Fibroblast of skin of scalp (primary cell): ENCODE results near the gene HOXD11.
A peak's percentile ranks its signal among the peaks of the same experiment; 100 is the strongest.

ENCODE experiments used
- DNase-seq: peaks from one replicate; pipeline ENCODE4 v3.0.0-alpha.2; 2013

The HOXD11 gene

DNA sequence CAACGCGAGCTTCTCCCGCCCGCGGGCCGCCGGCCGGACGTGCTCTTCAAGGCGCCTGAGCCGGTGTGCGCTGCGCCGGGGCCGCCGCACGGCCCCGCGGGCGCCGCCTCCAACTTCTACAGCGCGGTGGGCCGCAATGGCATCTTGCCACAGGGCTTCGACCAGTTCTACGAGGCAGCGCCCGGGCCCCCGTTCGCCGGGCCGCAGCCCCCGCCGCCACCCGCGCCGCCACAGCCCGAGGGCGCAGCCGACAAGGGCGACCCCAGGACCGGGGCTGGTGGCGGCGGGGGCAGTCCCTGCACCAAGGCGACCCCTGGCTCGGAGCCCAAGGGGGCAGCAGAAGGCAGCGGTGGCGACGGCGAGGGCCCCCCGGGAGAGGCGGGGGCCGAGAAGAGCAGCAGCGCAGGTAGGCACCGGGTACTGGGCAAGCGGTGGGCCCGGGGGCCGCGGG, 676 bp downstream of the HOXD11 start:
- DNase-seq, result no peak

- DNase-seq, result no peak
Observed at GRCh38 chr2:176109192-176109901, 2.3 kb downstream of the HOXD11 start.

GRCh38 chr2:176109946-176110345, 2.9 kb downstream of the HOXD11 start:
- DNase-seq, result no peak

DNA sequence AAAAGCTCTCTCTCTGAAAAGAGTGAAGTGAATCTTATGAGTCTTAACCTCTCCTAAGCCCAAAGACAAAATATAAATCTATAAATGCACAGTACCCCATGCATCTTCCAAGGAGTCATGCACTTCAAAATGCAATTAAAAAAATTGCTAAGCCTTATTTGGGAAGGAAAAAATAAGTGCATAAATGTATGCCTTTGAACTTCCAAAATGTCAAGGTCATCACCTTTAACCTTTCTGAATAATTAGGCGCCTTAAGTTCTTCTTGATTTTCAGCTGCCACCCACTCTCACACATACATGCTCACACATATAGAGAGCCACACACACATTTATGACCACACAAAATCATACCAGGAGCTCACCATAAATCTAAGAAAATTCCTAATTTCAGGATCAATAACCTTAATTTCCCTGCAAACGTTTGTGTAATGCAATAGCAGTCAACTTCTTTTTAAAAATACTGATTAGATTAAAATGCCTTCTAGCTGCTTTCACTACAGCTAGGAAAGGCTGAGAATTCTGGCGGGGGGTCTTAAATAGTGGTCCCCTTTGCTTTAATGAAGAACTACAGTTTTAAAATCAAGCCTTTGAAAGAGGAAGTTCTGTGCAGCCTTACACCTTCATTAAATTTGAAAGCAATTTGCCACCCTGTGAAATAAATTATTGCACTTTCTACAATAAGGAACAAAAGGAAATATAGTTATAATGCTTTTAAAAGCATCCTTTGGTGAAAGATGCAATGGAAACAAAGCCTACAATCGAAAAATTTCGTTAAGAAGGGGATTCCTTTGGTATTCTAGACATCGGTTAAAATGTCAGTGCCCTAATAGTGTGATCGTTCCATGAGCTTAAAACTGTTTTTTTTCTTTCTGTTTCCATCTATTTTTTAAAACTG, 3.6 kb downstream of the HOXD11 start:
- DNase-seq, result no peak

- peak; percentile 60 for DNase-seq
Observed at GRCh38 chr2:176111309-176111663, 4.2 kb downstream of the HOXD11 start.

- no peak for DNase-seq
Observed at GRCh38 chr2:176111846-176112374, 4.8 kb downstream of the HOXD11 start.

- DNase-seq, result no peak
Observed at GRCh38 chr2:176112375-176113302, 5.6 kb downstream of the HOXD11 start.

DNA sequence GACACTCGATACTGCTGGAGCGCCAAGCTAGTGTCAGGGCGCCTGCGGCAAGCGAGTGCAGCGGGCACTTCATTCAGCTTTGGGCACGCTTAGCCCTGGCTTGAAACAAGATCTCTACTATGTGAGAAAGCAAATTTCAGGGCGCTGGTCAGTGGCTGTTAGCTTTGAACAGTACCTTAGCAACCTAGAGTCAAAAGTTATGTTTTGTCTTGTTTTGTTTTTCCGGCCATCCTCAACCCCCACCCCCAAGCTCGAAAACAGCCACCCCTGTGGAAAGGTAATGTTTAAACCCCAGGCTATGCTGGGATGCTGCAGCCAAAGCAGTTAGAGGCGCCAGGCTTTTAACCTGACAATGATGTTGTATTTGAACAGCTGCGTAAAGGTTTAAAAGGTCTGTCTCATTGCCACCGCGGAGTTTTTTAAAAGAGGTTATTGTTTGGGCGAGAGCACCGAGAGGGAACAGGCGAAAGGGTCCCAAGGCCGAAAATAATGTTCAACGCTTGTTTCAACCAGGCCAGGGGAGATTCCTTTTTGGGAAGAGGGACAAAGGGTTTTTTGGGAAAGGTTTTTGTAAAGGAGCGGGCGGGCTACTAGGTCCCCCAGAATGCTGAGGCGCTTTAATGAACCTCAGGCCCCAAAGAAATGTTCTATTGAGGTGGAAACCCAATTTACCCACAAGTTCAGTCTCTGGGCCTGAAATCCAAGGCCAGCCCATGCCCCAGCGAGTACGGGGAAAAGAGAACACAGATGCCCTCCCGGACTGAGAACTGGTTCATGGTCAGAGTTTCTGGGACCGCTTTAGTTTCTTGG, 7.2 kb downstream of the HOXD11 start:
- no peak for DNase-seq

- no peak for DNase-seq
Observed at GRCh38 chr2:176114930-176115625, 8.0 kb downstream of the HOXD11 start.

GRCh38 chr2:176115883-176116813, 9.1 kb downstream of the HOXD11 start, which contains the start of gene HOXD10:
Gene HOXD10 (plus strand): TSS chr2:176116778. CDS start chr2:176116834, 56 bp downstream.
- peak; percentile 79 for DNase-seq

GRCh38 chr2:176117162-176117822, 10.2 kb downstream of the HOXD11 start:
- no peak for DNase-seq

DNA sequence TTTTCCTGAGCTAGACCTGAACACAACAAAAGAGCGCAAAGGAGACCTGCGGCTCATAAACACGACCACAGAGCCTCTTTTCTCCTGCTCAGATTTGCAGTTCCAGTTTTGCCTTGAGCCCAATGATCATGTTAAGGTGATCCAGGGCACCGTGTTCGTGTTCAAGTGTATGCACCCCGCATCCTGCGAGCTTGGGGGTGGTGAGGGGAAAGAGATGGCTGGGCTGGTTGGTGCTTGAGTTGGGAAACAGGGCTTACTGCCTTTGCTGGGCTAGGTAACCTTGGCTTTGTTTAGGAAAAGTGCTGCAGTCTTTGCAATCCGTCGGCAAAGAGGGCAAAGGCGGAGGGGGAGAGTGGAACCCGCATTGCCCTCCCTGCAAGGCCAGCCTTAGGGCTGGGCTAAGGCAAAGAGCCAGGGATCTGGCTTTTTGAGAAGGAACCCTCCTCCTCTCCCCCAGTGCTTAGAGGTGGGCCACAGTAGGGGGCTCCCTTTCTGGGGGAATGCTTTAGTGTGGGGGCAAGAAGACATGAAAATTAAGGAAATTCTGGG, 10.8 kb downstream of the HOXD11 start:
- DNase-seq, result no peak

DNA sequence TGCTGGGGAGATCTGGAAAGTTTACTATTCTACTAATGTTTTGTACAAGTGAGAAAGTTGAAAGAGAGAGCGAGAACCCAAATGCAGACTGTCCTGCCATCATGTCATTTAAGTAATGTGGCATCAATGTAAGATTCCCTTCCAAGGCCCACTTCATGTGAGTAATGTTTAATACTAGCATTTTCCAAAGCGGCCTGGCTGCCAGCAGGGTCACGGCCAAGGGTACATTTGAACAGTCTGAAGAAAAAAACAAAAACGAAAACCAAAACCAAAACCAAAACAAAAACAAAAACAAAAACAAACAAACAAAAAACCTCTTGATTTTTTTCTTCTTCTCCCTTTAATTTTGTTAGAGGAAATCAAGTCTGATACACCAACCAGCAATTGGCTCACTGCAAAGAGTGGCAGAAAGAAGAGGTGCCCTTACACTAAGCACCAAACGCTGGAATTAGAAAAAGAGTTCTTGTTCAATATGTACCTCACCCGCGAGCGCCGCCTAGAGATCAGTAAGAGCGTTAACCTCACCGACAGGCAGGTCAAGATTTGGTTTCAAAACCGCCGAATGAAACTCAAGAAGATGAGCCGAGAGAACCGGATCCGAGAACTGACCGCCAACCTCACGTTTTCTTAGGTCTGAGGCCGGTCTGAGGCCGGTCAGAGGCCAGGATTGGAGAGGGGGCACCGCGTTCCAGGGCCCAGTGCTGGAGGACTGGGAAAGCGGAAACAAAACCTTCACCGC, 11.7 kb downstream of the HOXD11 start:
- peak; percentile 56 for DNase-seq

- DNase-seq, result no peak
Observed at GRCh38 chr2:176120364-176121189, 13.5 kb downstream of the HOXD11 start.

DNA sequence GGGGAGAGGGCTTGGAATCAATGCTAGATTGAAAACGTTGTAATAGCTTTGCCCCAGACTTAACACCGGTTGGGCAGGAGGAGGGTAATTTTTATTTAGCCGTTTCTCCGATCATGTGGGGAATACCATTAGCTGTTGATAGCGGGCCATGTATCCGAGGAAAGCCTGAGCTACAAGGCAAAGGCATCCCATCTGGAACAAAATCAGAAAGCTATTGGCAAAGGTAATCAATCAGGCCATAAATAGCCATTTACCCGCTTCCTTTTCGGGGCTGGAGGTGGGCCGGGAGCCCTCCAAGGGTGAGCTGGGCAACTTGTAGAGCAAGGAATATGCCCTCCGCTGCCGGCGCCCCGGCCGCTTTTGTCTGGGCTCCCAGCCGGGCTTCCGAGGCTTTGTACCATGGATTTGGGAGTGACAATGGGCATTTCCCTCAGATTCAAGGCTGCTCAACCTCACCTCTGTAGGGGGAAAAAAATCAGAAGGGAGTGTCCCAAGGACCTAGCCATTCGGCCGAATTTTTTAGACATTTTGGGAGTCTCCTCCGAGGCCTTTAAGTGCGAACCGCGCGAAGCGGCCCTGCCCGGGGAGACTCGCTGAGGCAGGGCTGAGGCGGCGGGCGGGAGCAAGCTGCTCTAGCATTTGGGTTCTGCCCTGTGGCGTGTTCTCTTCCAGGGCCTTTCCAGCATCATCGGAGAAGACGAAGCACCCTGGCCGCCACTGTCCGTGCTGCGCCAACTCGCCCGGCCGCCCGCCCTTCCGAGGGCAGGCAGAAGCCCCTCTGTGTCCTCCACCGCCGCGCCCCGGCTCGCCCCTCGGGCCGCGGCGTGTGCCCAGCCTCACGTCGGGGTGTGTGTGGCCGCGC, 14.3 kb downstream of the HOXD11 start:
- no peak for DNase-seq

- no peak for DNase-seq
Observed at GRCh38 chr2:176122052-176122682, 15.1 kb downstream of the HOXD11 start.
